ENCODE results near the gene MLIP.

DNA sequence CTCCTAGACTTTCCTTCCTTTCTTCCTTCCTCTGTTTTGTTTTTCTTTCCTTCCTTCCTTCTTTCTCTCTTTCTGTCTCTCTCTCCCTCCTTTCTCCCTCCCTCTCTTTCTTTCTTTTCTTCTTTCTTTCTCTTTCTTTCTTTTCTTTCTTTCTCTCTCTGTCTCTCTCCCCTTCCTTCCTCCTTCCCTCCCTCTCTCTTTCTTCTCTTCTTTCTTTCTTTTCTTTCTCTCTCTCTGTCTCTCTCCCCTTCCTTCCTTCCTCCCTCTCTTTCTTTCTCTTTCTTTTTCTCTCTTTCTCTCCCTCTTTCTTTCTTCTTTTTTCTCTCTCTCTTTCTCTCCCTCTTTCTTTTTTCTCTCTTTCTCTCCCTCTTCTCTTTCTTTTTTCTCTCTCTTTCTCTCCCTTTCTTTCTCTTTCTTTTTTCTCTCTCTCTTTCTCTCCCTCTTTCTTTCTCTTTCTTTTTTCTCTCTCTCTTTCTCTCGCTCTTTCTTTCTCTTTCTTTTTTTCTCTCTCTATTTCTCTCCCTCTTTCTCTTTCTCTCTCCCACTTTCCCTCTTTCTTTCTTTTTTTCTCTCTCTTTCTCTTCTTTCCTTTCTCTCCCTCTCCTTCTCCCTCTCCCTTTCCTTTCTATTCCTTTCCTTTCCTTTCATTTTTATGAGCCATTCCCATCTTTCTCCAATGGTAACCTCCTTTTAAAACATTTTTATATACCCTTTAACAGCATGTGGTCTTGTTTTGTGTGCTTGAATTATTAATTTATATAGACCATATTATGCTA, 199.3 kb downstream of the MLIP start:
- TF ChIP-seq, protein P1, sequence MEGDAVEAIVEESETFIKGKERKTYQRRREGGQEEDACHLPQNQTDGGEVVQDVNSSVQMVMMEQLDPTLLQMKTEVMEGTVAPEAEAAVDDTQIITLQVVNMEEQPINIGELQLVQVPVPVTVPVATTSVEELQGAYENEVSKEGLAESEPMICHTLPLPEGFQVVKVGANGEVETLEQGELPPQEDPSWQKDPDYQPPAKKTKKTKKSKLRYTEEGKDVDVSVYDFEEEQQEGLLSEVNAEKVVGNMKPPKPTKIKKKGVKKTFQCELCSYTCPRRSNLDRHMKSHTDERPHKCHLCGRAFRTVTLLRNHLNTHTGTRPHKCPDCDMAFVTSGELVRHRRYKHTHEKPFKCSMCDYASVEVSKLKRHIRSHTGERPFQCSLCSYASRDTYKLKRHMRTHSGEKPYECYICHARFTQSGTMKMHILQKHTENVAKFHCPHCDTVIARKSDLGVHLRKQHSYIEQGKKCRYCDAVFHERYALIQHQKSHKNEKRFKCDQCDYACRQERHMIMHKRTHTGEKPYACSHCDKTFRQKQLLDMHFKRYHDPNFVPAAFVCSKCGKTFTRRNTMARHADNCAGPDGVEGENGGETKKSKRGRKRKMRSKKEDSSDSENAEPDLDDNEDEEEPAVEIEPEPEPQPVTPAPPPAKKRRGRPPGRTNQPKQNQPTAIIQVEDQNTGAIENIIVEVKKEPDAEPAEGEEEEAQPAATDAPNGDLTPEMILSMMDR (IDR thresholded peaks at IDR 0.05) = no peak
- TF ChIP-seq POLR2A (IDR thresholded peaks at IDR 0.05) = no peak
